NCI-H2107 treated with DMSO at 0.1 percent for 48 hours (cell line): ENCODE data around the gene RETN.

Experiments used
- DNase-seq: peaks from one replicate; lab custom pipeline; 2025; ENCODE audit not compliant: unreplicated experiment; lab: John Stamatoyannopoulos, UW

RETN gene

DNA sequence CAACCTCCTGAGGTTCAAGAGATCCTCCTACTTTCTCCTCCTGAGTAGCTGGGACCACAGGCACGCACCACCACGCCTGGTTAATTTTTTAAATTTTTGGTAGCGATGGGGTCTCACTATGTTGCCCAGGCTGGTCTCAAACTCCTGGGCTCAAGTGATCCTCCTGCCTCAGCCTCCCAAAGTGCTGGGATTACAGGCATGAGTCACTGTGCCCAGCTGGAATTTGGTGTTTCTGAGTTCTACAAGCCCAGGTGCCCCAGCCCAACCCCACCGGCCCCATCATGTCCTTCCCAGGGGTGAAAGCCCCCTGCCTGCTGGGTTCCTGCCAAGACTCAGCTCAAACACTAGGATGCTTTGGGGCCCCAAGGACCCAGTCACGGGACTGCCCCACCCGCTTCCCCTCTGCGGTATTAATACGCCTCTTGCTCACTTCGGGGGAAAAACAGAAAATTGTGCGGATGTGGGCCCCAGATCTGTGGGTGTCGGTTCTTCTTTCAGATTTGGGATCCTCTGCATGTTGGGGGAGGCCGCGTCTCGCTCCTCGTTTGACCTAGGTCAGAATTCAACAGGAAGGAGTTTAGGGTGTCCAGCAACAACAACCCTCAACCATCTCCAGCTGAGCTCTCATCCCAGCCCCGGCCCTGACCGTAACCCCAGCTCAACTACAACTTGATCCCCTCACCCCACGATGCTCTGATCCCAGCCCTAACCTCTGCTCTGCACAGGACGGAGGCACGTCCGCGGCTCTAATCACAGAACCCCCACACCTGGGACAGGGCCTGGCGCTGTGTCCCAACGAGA lies 36.7 kb downstream of the RETN start:
- no peak for DNase-seq

DNA sequence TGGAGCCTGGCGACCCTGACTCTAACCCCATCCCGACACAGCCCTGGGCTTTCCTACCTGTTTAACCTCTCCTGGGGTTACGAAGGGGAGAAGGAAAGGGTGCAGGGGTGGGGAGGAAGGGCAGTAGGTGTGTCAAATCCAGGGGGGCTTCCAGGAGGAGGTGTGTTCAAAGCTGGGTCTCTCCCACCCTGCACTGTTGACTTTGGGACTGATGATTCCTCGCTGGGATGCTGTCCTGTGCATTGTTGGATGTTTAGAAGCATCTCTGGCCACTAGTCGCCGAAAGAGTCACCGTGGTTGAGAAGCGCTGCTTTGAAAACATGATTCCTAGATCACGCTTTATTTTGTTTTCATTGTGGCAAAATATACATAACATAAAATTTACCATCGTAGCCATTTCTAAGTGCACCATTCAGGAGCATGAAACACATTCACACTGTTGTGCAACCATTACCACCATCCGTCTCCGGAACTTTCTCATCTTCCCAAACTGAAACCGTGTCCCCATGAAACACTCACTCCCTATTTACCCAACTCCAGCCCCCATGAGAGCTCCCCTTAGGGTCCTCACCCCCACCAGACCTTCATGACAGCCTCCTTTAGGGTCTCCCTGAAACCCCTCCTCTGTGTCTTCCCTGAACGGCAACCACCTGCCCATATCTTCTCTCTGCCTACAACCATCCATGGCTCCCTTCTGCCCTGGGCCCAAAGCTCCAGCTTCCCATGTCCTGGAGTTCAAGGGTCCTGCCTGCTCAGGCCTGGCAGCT lies 37.5 kb downstream of the RETN start:
- no peak for DNase-seq

DNA sequence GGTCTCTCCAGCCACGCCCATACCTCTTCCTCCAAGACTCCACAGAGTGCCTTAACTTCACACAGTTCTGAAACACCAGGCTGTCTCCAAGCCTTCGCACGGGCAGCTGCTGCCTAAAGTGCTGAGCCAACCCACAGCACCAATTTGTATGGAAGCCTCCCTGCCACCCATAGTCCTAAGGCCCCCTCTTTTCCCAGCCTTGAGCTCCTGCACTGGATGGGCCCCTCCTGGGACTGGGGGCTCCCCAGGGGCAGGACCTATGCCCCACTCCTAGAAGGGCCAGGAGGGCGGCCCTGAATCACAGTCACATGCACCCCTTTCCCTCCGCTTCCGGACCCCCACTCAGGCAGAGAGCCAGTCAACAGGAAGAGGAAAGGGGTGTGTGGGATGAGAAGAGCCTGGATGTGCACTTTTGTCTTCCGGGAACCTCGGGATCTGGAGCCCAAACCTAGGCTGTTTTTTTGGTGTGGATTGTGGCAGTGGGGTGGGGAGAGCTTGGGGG lies 38.2 kb downstream of the RETN start:
- no peak for DNase-seq

DNA sequence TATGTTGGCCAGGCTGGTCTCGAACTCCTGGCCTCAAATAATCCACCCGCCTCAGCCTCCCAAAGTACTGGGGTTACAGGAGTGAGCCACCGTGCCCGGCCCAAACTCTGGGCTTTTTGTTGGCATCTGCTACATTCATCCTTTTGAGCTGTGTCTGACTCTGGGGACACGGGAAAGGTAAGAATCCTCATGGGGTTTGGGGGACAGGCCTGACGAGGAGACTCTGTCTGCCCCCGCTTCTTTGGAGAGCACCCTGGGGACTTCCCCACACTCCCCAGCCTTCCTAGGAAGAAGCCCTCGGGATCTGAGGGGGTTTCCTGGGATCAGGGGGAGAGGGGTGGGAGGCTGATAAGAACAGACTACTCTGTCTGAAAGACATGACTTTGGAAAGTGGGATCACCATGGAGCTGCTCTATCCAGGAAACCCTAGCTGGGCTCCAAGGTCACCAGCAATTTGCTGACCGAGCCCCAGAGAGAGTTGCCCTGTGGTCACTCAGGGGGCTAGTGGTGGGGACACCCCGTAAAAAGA lies 41.1 kb downstream of the RETN start:
- no peak for DNase-seq

DNA sequence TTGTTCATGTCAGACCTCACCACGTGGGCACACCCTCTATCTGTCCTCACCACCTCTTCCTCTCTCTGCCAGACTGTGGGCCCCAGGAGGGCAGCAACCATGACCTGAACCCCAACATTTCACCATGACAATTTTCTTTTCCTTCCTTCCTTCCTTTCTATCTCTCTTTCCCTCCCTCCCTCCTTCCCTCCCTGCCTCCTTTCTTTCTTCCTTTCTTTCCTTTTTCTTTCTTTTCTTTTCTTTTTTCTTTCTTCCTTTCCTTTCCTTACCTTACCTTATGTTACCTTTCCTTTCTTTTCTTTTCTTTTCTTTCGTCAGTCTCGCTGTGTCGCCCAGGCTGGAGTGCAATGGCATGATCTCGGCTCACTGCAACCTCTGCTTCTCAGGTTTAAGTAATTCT lies 41.8 kb downstream of the RETN start:
- DNase-seq: no peak

DNA sequence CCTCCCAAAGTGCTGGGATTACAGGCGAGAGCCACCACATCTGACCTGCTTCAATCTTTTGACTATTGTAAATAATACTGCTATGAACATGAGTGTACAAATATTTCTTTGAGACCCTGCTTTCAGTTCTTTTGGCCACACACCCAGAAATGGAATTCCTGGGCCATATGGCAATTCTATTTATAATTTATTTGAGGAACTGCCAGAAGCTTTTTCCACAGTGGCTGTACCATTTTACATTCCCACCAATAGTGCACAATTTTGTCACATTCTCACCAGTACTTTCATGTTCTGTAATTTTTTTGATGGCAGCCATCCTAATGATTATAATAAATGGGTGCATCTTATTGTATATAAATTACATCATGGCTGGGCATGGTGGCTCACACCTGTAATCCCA lies 46.8 kb downstream of the RETN start:
- no peak for DNase-seq

DNA sequence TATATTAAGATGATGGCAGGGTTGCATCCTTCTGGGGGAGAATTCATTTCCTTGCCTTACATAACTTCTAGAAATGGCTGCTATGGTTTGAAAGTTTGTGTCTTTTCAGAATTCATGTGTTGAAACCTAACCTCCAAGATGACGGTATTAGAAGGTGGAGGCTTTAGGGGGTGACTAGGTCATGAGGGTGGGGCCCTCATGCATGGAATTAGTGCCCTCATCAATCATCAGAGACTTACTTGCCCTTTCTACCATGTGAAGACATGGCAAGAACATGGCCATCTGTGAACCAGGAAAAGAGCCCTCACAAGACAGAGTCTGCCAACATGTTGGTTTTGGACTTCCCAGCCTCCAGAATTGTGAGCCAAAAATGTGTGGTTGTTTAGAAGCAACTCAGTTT lies 47.9 kb downstream of the RETN start:
- DNase-seq: no peak

DNA sequence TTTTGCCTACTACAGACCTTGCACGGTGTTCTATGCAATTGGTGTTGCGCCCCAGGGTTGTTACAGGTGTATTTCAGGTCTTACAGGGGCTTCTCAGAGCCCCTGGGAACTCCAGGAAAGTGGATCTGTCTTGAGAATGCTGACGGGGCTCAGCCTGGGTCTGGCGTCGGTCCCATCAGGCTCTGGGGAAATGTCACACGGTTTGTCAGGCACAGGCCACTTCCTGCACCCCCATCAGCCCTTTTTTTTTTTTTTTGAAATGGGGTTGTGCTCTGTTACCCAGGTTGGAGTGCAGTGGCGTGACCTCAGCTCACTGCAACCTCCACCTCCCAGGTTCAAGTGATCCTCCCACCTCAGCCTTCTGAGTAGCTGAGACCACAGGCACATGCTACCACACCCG lies 49.8 kb downstream of the RETN start:
- no peak for DNase-seq
